ENCODE data around the gene IFT25.

Gene IFT25

DNA sequence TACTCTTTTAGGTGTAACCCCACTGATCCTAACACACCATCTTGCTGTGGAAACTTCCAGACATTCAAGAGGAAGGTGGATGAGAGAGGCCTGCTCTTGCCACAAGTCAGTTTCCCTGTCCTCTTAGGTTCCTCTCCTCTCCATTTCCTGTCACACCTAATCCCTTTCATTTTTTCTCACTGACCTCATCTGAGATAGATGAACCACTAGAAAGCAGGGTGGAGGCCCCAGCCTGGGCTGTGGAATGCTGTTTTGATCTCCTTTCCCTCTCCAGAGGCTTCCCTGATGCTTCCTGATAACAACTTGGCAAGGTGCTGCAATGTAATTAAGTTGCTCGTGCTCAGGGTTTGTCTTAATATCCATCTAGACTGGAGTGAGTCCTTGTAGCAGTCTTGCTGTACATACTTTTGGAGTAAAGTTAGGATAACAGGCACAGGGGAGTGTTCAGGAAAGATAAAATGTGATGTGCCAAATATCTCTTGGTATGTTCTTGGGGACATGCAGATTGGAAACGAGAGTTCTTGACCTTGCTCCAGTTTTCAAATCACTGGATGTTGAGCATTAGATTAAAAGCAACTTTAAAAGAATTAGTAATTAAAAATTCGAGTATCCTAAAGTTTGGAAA lies 11.8 kb upstream of the IFT25 start:
- DNase-seq (ENCODE audit: low read depth, low spot score) = no peak

DNA sequence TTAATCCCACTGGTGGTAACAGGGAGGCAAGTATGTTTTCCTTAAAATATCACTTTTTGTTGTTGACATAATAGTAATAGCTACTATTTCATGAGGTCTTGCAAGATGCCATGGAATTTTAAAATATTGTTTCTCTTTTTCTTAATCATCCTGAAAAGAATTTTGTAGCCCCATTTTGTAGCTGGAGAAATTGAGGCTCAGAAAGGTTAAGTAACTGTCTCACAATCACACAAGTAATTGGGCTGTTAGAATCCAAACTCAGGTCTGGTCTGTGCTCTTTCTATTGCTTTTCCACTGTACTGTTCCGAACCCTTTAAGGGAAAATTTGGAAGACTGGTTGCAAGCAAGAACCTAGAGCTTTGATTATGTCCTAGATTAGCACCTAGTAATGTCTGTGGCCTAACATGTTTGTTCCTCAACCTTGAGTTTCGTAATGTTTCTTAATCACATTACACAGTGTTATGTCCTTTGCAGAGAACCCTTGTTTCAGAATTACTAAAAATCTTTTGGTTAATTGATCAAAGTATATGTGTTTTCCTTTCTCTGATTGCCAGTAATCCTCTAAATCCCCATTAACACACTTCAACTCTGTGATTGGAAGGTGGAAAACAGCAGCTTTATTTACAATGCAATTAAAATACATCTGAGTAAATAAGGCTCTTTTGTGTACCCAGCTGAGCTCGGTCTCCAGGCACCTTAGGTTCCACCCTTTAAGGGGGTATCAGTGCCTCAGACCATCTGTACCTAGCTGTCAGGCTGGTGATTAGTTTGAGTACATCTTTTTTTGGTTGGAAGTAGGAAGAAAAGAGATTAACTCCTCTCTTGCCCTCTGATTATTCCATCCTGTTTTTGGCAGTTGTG lies 11.0 kb upstream of the IFT25 start:
- no peak for DNase-seq (ENCODE audit: low read depth, low spot score)

DNA sequence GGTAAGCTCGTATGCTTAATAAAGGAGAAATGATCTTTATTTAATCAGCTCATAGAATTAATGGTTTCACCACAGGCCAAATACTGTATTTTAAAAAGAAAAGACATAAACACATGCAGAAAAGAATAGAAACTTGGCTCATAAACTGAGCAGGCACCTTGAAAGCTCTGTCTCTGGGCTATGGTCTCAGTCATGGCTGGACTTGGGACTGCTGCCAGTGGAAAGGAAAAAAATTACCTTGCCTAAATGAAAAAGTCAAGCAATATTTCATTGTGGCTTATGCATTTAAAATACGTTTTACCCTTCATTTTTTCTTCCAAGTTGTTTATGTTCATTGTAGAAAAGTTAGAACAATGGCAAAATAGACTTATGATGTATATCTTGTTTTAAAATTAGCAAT lies 8.6 kb upstream of the IFT25 start:
- DNase-seq (ENCODE audit: low read depth, low spot score) = no peak

DNA sequence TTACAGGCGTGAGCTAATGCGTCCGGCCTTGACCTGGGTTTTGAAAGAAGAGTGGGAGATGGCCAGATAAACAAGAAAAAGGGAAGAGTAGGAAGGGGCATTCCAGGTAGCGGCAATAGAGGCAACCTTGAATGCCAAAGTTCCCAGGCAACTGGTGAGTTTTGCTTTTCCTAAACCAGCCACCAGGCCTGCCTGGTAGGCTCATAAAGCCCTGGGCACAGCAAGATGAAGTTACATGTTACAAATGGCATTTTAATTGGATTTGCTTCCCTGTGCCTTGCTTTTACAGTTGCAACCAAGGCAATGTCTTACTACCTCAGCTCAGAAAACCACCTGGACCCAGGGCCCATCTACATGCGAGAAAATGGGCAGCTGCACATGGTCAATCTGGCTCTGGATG lies 6.2 kb upstream of the IFT25 start:
- DNase-seq (ENCODE audit: low read depth, low spot score) = no peak

DNA sequence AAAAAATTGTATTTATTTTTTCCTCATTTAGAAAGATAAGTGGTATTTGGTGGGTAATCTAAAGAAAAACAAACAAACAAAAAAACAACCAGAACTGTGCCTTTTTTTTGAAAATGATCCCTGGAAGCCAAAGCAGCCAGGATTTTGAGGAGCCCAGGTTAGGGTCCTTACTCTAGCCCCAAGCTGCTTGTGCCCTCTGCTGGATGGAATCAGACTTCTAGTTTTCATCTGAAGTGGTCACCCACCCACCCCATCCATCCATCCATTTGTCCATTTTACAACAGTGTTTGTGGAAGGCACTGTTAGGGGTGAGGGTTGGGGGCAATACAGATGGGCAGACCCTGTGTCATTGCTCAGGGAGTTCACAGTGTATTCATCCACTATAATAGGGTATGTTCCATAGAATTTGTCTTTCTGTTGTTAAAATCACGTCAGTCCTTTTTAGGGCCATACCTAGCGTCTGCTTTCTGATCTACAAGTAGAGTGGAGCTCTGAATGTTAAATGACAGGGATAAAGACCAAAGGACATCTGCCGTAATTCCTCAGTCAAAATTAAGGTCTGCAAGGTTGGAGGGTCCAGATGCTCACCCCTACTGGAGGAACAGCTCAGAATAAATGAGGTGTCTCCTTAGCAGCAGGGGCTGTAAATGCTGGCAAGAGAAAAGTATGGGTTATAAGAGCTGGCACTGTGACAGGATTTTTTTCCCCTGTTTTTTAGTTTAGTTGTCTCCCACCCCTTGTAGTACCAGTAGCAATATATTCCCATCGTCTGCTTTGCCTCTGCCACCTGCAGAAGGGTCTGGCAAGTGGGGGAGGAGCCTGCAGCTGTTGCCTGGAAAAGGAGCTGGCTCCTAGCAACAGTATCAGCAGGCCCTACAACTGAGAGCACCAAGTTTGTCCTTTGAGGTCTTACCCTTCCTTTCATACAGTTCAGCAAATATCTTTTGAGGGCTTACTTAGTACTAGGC lies 3.8 kb upstream of the IFT25 start:
- DNase-seq (ENCODE audit: low read depth, low spot score) = no peak

DNA sequence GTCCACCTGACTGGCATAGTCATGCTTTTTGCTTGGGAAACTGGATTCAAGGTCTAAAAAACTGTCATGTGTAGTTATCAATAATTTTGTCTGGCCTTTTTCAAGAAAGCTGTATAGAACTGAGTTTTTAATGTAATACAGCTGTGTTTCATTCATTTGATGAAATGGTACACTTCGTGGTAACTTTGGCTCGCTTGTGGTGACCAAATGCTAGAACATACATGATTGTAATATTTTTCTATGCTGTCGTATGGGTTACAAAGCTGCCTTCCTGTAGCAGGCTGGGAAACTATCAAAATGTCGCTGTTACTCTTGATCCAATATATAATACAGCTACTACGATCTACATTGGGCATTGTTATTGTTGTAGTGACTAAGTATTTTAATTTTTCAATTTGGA lies 2.8 kb upstream of the IFT25 start:
- DNase-seq (ENCODE audit: low read depth, low spot score) = no peak

DNA sequence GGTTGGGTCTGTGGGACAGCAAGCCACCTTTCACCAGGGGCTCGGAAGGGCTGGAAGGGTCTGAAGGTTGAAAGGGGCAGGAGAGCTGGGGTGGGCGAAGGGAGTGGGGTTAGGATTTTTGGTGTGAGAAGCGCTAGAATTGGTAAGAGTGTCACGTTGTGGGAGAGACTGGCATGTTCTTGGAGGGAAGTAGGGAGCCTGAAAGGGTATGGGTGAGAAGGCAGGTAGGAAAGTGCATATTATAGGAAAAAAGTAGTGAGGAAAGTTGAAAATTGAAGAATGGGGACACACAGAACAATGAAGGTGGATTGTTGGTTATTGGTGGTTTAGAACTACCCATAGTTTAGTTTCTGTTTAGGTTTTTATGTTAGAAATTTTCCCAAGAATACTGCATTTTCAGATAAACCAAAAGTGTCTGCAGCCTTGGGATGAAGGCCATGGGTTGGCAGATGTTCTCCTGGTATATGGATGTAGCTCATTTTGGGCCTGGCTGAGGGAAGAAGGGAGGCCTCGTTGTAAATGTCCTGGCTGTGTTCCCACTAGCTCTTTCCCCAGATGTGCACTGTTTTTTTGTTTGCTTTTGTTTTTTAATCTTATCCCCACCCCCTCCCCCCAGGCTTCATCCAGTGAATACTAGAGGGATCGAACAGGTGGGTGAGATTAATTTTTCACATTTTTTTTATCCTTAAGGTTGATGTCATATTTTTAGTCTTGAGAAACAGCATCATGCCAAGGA lies 1.8 kb upstream of the IFT25 start:
- no peak for DNase-seq (ENCODE audit: low read depth, low spot score)

DNA sequence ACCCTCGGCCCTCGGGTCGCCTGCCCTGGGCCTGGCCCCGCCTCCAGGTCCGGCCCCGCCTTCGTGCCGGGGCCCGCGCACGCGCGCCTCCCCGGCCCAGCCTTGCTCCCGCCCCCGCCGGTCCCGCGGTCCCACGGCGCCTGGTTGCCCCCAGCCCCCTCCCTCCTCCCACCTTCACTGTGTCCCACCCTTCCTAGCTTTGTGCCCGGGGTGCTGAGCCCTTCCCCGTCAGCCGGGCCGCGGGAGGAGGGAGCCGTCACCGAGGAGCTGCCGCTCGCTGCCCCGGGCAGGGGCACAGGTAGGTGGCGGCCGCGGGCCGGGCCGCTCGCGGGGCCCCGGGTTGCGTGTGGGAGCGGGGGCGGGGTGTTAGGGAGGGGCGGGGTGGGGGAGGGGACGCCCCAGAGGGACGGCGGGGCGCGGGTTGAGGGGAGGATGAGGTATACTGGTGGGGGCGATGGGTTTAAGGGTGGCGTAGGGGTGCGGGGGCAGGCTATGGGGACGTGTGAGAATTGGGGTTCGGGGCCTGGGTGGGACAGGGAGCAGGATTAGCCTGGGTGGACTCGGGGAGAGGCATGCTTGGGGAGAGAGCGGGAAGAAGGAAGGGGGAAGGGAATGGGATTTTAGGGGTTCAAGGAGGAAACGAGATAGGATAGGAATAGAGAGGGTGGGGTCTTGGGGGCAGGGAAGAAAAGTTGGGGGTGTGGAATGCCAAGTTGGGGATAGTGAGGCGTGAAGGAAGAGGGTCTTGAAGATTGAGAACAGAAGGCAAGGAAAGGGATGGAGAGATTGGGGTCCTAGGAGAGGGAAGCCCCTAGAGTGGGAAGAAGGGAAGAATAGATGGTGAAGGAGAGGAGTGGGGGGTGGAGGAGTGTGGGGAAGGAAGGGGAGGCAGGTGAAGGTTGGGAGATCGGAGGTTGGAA lies 1.0 kb upstream of the IFT25 start, which contains the start of gene LRRC42:
Gene LRRC42 (plus strand): TSS at position 99 of the 920 bp plus-strand sequence. CDS start 5,650 bp downstream, outside the sequence.
- DNase-seq (ENCODE audit: low read depth, low spot score) = no peak

DNA sequence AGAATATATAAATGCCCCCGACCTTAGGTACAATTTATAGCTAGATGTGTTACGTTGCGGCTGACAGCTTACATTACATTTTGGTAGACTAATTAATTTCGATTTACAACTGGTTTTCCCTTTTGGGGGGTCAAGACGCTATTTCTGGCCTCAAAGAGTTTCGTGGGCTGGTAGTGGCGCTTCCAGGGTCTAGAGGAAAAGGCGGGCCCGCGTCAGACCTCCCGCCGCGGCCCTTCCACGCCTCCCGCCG lies 391 bp downstream of the IFT25 start:
- no peak for DNase-seq (ENCODE audit: low read depth, low spot score)

DNA sequence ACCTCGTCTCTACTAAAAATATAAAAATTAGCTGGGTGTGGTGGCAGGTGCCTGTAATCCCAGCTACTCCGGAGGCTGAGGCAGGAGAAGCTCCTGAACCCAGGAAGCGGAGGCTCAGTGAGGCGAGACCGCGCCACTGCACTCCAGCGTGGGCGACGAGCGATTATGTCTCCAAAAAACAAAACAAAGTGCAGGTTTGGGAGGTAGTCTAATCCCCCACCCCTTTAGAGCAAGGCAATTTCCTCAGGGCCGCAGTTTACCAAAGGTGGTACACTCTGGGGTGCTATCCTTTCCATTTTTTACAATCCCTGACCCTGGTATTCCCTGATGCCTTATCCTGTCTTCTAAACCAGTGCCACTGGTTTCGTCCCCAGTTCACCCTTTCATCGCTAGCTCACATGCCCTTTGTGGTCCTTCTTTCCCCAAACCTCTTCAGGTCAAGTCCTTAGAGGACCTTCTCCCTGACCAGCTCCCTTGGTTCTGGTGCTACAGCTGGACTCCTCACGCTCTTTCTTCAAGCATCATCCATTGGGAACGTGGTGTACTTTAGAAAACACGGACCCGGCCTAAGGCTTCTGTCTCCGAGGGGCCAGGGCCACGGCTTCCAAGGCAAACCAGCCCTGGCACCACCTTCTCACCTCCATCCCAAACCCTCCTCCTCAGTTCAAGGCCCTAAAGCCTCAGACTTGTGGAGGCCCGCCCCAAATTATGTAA lies 873 bp downstream of the IFT25 start:
- DNase-seq (ENCODE audit: low read depth, low spot score) = no peak

DNA sequence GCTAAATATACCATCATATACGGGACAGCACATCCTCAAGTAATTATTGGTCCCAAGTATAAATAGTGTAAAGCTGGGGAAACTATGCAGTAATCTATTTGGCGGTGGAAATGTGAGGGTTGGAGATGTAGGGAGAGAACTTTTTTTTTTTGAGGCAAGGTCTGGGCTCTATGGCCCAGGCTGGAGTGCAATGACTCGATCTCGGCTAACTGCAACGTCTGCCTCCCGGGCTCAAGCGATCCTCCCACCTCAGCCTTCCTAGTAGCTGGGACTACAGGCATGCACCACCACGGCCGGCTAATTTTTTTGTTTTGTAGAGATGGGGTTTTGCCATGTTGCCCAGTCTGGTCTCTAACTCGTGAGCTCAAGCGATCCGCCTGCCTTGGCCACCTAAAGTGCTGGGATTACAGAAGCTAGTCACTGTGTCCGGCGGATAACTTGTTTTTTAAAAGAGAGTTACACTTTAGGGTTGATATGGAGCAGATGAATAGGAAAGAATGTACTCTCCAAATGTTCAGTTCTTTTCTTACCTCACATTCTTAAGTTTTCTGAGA lies 1.9 kb downstream of the IFT25 start:
- no peak for DNase-seq (ENCODE audit: low read depth, low spot score)

DNA sequence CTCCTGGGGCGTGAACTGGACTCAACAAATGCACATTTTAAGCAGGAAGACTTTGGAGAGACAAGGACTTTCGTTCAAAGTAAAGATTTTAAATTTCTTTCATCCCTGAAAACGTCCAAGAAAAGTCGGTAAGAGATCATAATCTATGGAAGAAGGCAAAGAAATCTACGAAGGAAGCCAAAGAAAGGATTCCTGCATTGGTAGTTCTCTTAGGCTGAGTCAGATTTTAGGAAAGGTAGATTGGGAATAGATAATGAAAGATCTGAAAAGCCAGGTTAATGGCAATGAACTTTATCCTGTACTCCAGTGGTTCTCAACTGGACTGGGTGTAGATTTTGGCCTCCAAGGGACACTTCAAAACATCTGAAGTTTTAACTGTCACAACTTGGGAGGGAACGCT lies 2.4 kb downstream of the IFT25 start:
- no peak for DNase-seq (ENCODE audit: low read depth, low spot score)

DNA sequence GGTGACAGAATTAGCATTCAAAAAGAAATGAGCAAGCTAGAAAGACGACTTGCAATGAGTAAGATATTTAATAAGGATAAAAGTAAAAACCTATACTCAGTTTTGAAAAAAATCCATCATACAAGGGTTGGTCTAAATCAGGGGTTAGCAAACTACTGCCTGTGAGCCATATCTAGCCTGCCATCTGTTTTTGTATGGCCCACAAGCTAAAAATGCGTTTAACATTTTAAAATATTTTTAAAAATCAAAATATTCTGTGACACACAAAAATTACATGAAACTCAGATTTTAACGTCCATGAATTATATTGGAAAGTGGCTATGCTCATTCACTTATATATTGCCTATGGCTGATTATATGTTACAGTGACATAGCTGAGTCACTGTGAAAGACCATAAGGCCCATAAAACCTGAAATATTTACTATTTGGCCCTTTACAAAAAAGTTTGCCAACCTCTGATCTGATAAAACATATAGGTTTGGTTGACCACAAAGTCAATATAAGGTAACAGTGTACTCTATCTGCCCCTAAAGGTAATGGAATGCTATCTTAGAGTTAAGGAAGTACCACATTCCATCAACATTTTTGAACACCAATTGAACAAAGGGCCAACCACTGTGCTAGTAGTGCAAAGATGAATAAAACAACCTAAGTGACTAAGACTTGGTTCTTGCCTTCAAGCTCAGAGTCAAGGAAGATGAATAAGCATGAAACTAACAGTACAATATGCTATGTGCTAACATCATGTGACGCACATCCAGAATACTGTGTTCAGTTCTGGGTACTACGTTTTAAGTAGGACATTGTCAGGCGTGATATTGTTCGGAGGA lies 3.2 kb downstream of the IFT25 start:
- no peak for DNase-seq (ENCODE audit: low read depth, low spot score)

DNA sequence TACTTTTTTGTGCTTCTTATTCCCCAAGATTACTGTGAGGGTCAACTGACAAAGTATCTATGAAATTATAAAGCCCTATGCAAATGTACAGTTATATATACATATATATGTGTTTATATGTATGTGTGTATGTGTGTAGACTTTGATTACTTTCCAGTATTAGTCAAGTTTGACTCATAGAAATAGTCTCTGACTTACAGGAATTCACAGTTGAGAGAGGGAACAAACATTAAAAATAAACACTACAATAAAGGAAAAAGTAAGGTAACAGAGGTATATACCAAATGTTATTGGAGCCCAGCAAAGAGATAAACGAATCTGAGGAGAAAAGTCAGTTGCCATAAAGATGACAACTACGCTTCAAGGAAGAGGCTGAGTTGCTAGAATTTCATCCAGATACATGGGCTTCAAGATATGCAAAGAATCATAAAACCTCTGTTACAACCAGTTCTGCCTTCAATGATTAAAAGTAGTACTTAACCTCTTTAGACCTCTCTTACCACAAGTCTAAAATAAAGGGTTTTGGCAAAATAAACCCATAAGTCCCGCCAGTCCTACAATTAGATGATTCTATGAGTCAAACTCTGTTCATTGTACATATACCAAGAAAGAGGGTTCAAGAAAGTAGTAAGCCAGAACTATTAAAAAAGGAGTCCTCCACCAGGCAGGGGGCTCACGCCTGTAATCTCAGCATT lies 7.2 kb downstream of the IFT25 start:
- DNase-seq (ENCODE audit: low read depth, low spot score) = no peak

DNA sequence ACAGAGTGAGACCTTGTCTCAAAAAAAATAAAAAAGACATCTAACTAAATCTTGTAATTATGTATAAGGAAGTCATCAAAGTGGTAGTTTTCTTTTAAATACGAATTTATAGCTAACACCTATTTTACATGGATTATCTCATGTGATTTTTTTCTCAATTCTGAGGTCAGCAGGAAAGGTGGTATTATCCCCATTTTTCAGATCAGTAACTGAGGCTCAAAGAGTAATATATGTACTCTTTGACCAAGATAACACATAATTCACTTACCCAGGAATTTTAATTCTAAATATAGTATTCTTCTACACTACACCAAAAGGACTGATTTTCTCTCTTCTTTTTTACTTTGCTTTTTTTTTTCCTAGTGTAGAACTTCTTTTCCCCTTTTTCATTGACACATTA lies 9.1 kb downstream of the IFT25 start:
- DNase-seq (ENCODE audit: low read depth, low spot score) = no peak

DNA sequence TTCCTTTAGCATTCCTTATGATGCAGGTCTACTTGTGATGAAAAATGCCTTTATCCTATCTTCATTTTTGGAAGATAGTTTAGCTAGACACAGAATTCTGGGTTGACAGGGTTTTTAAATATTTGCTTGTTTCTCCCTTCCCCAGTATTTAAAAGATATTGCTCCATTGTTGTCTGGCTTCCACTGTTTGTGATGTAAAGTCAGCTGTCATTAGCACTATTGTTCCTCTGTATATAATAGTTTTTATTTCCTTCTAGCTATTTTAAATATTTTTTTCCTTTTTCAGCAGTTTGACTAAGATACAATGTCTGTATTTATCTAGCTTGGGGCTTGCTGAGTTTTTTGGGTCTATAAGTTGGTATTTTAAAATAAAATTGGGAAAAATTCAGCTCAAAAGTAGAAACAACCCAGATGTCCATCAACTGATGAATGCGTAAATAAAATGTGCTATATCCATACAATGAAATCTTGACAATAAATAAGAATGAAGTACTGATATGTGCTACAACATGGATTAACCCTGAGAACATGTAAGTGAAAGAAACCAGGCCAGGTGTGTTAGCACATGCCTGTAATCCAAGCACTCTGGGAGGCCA lies 11.2 kb downstream of the IFT25 start:
- DNase-seq (ENCODE audit: low read depth, low spot score) = no peak

DNA sequence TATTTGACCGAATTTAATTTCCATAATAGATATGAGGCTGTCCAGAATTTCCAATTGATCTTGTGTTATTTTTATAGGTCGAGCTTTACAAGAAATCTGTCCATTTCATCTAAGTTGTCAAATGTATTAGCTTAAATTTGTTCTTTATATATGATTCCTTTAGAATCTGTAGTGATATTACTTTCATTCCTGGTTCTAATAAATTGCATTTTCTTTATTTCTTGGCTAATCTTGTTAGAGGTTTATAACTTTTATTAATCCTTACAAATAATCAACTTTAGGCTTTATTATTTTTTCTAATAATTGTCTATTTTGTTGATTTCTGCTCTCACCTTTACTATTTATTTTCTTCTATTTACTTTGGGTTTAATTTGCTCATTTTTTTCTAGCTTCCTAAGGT lies 14.0 kb downstream of the IFT25 start:
- DNase-seq (ENCODE audit: low read depth, low spot score) = no peak

DNA sequence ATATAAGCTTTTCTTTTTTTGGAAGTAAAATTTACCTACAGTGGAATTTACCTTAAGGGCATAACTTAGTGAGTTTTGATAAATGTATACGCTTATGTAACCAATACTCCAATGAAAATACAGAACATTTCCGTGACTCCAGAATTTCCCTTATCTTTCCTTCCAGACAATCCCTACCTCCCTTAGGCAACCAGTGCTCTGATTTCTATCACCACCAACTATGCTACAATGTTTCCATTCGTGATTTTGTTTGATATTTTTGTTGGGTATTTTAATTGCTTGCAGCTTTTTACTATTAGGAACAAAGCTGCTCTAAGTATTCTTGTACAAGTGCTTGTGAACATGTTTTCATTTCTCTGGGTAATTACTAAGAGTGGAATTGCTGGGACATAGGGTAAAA lies 14.6 kb downstream of the IFT25 start:
- DNase-seq (ENCODE audit: low read depth, low spot score) = no peak

All from iPS DF 19.7 (cell line).